Limb (tissue), 2 donors: ENCODE results near the gene ZFHX3.
A peak's percentile ranks its signal among the peaks of the same experiment; 100 is the strongest.

Experiments used
- DNase-seq, 2 donors: peaks; one replicate each; pipeline ENCODE4 v3.0.0-alpha.2; 2016; ENCODE audit errors: extremely low spot score in 2 of 2

ZFHX3 gene

GRCh38 chr16:72798264-72798663, 249.7 kb downstream of the ZFHX3 start:
- no peak for DNase-seq

- DNase-seq, result no peak
These were observed 250.3 kb downstream of the ZFHX3 start for GRCh38 chr16:72797621-72798020.

GRCh38 chr16:72796222-72796621, 251.7 kb downstream of the ZFHX3 start:
- no peak for DNase-seq

GRCh38 chr16:72794986-72795385, 252.9 kb downstream of the ZFHX3 start:
- no peak for DNase-seq

GRCh38 chr16:72794319-72794718, 253.6 kb downstream of the ZFHX3 start:
- no peak for DNase-seq

GRCh38 chr16:72793716-72794115, 254.2 kb downstream of the ZFHX3 start:
- no peak for DNase-seq

- no peak for DNase-seq
These were observed 254.9 kb downstream of the ZFHX3 start for GRCh38 chr16:72793017-72793416.

- DNase-seq, result no peak
These were observed 256.1 kb downstream of the ZFHX3 start for GRCh38 chr16:72791786-72792185.

GRCh38 chr16:72789921-72790320, 258.0 kb downstream of the ZFHX3 start:
- no peak for DNase-seq

- no peak for DNase-seq
These were observed 258.5 kb downstream of the ZFHX3 start for GRCh38 chr16:72789465-72789864.

- DNase-seq, result no peak
These were observed 259.6 kb downstream of the ZFHX3 start for GRCh38 chr16:72788269-72788809.

GRCh38 chr16:72787514-72788268, 260.2 kb downstream of the ZFHX3 start:
- DNase-seq, result peak; percentile 32 to 74

- DNase-seq, result no peak
These were observed 260.8 kb downstream of the ZFHX3 start for GRCh38 chr16:72787130-72787513.

GRCh38 chr16:72786606-72787005, 261.3 kb downstream of the ZFHX3 start:
- DNase-seq, result no peak

GRCh38 chr16:72785886-72786285, 262.0 kb downstream of the ZFHX3 start:
- DNase-seq, result no peak

- no peak for DNase-seq
These were observed 262.8 kb downstream of the ZFHX3 start for GRCh38 chr16:72785171-72785570.

- no peak for DNase-seq
These were observed 264.1 kb downstream of the ZFHX3 start for GRCh38 chr16:72783716-72784318.

- no peak for DNase-seq
These were observed 278.1 kb downstream of the ZFHX3 start for GRCh38 chr16:72769876-72770275.

GRCh38 chr16:72768591-72768990, 279.3 kb downstream of the ZFHX3 start:
- no peak for DNase-seq

GRCh38 chr16:72766506-72766905, 281.4 kb downstream of the ZFHX3 start:
- no peak for DNase-seq

GRCh38 chr16:72764015-72764654, 283.8 kb downstream of the ZFHX3 start:
- DNase-seq, result peak in 1 of 2 donors; percentile 13

- no peak for DNase-seq
These were observed 287.3 kb downstream of the ZFHX3 start for GRCh38 chr16:72760581-72760980.
